Raji (cell line): ENCODE data around the gene MTURN.

Source experiments
- POLR2A ChIP-seq: IDR thresholded peaks from 2 replicates; pipeline ENCODE4 v1.6.1; 2011; ENCODE audit warnings: low read depth, low read length, control low read depth; ENCODE audit not compliant: insufficient read depth

The MTURN gene

DNA sequence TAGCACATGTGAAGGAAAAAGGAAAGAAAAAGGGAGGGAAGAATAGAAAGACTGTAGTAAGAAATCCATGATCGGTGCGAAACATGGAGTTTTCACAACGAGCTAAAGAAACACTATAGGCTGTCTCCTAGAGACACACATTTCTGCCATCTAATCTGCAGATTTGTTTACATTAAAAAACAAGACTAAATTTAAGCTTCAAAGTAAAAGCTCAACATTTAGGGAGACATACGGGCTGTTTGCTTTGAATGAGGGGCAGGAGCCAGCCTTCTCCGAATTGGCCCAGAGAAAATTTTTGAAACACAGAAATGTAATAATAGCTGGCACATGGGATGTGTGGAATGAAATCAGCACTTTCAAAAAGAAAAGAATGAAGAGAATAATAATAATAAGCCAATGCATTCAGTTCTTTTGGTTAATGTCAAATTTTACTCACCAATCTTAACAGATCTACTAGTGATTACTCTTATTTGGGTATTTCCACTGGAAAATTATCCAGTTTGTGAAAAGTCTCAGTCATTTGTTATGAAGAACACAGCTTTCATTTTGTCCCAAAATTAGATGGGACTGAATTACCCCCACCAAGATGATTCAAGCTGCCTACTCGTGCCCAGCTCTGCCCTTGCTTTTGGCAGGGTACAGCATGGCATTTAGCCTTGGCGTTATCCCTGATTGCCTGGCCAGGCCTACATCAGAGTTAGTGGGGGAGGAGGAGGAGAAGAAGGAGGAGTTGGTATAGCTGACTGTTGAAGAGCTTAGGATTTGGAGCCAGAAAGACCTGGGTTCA, 47.1 kb downstream of the MTURN start:
- no peak for TF ChIP-seq POLR2A

DNA sequence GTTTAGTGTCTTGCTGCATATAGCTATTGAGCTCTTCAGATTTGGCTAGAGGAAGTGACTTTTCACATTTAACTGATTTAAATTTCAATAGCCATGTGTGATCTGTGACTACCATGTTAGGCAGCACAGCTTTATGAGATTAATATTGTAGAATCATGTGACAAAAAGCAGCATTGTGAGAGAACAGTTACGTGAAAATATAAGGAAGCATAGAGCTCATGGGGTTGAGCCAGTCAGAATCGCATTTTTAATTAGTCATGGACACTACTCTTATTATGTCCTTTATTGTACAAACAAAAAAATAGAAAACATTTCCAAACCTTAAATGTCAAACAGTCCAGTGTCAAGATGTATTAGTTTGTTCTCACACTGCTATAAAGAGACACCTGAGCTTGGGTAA, 48.0 kb downstream of the MTURN start:
- TF ChIP-seq POLR2A: no peak

- no peak for TF ChIP-seq POLR2A
Measured at GRCh38 chr7:30183749-30184369, 49.1 kb downstream of the MTURN start.

- TF ChIP-seq POLR2A: no peak
Measured at GRCh38 chr7:30184791-30185487, 50.2 kb downstream of the MTURN start.

GRCh38 chr7:30185496-30185895, 50.7 kb downstream of the MTURN start:
- no peak for TF ChIP-seq POLR2A

DNA sequence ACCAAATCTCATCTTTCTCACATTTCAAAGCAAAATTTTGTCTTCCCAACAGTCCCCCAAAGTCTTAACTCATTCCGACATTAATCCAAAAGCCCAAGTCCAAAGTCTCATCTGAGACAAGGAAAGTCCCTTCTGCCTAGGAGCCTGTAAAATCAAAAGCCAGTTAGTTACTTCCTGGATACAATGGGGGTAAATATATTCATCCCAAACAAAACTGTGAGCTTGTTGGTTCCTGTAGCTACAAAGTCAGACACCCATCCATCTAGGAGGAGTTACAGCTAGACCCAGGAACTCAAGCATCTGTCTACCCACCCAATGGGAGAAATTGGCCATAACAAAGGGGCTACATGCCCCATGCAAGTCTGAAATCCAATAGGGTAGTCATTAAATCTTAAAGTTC, 51.9 kb downstream of the MTURN start:
- TF ChIP-seq POLR2A: no peak

DNA sequence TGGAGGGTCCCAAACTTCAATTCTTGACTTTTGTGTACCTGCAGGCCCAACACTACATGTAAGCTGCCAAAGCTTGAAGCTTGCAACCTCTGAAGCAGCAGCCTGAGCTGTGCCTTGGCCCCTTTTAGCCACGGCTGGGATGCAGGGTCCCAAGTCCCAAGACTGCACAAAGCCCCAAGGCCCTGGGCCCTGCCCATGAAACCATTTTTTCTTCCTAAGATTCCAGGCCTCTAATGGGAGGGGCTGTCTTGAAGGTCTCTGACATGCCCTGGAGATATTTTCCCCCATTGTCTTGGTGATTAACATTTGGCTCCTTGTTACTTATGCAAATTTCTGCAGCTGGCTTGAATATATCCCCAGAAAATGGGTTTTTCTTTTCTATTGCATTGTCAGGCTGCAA, 52.7 kb downstream of the MTURN start:
- TF ChIP-seq POLR2A: no peak

GRCh38 chr7:30188811-30189210, 54.0 kb downstream of the MTURN start:
- no peak for TF ChIP-seq POLR2A

- TF ChIP-seq POLR2A: no peak
Measured at GRCh38 chr7:30191809-30192208, 57.0 kb downstream of the MTURN start.

- no peak for TF ChIP-seq POLR2A
Measured at GRCh38 chr7:30193336-30193943, 58.7 kb downstream of the MTURN start.

GRCh38 chr7:30196408-30196807, 61.6 kb downstream of the MTURN start:
- no peak for TF ChIP-seq POLR2A

GRCh38 chr7:30197438-30197837, 62.7 kb downstream of the MTURN start:
- TF ChIP-seq POLR2A: no peak

DNA sequence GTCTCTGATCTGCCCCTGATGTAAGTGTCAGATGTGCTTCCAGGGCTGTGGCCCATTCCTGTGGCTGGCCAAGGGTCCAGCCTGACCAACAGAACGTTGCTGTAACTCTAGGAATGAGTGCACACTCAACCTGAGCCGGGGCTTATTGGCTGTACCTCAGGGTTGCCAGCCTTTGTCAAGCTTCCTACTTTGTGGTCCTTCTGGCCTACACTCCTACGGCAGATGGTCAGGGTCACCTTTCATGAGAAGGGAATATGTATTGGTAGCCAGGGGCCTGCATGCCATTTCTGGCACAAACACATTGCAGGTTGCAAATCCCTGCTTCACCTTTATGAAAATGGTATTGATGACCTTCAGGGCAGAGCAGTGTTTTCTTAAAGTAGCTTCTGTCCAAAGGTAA, 64.5 kb downstream of the MTURN start:
- TF ChIP-seq POLR2A: no peak

DNA sequence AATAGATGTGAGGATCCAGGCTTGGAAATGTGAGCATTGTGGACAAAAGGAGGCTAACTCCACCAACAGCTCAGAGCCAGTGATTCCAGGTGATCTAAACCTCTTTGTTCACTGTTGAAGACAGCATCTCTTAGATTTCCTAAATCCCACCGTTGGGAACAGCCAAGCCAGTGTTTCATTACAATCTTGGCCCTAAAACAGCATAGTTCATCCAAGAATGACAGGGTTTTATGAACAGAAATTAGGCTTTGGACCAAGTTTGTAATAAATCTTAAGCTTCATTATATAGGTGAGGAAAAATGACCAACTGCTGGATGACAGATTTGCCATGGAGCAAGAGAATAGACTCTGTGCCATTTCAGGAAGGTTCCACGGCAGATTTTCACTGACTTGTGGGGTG, 65.8 kb downstream of the MTURN start:
- TF ChIP-seq POLR2A: no peak

GRCh38 chr7:30201161-30201666, 66.4 kb downstream of the MTURN start:
- no peak for TF ChIP-seq POLR2A
